HL-60 (cell line): Measurements from ENCODE around the gene MALL.

Experiments
- DNase-seq, 2 experiments: peaks; one replicate each; pipeline ENCODE4 v3.0.0-alpha.2; 2010 to 2020; ENCODE audit warnings: low read depth in 1 of 2, low spot score in 1 of 2
- H3K27ac ChIP-seq: fragments of 250-450 bp; sonication (Bioruptor Pico); replicated peaks from 2 replicates; pipeline ENCODE4 v1.5.1; 2020; ENCODE audit warnings: mild to moderate bottlenecking, moderate library complexity
- H3K27me3 ChIP-seq: fragments of 250-450 bp; sonication (Bioruptor Pico); 2 replicates; pipeline ENCODE4 v1.5.1; 2021; ENCODE audit warnings: mild to moderate bottlenecking, moderate library complexity; ENCODE audit not compliant: insufficient read depth, poor library complexity, severe bottlenecking
- H3K4me3 ChIP-seq: replicated peaks from 2 replicates; pipeline ENCODE4 v1.5.1; 2011; ENCODE audit warnings: mild to moderate bottlenecking, control low read depth, low read length; ENCODE audit not compliant: insufficient read depth
- GABPA ChIP-seq: IDR thresholded peaks from 2 replicates; pipeline ENCODE4 v1.6.1; 2012; ENCODE audit warnings: low read depth
- POLR2AphosphoS5 ChIP-seq: IDR thresholded peaks from 2 replicates; pipeline ENCODE4 v1.6.1; 2012; ENCODE audit warnings: low read depth
- SPI1 ChIP-seq: IDR thresholded peaks from 2 replicates; pipeline ENCODE4 v1.6.1; 2012; ENCODE audit warnings: low read depth, mild to moderate bottlenecking, borderline replicate concordance
- TF ChIP-seq, protein P1 (sequence below): IDR thresholded peaks from 2 replicates; pipeline ENCODE4 v1.6.1; 2012; ENCODE audit warnings: low read depth; ENCODE audit not compliant: insufficient replicate concordance
- TF ChIP-seq, protein P2 (sequence below): IDR thresholded peaks from one replicate; pipeline ENCODE4 v1.5.1; 2011; ENCODE audit warnings: low read length, control low read depth, inconsistent platforms; ENCODE audit not compliant: insufficient read depth

The MALL gene

DNA sequence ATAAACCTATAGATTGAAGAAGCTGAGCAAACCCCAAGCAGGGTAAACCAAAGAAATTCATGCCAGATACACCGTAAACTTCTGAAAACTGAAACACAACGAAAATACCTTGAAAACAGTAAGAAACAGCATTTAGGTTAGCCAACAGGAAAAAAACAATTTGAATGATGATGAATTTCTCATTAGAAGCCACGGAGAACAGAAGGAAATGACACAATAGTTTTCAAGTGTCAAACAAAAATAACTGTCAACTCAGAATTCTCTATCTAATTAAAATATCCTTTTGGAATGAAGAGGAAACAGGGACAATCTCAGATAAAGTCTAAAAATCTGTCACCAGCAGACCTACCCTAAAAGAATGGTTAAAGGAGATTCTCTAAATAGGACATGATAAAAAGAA lies 37.3 kb upstream of the MALL start:
- Histone ChIP-seq H3K4me3 (no peak overlapping the region), H3K27ac (no peak overlapping the region), H3K27me3 (no peaks in the 10 kb centered on the region)
- no peak for DNase-seq
- TF ChIP-seq POLR2AphosphoS5 = no peak
- TF ChIP-seq, protein P1, sequence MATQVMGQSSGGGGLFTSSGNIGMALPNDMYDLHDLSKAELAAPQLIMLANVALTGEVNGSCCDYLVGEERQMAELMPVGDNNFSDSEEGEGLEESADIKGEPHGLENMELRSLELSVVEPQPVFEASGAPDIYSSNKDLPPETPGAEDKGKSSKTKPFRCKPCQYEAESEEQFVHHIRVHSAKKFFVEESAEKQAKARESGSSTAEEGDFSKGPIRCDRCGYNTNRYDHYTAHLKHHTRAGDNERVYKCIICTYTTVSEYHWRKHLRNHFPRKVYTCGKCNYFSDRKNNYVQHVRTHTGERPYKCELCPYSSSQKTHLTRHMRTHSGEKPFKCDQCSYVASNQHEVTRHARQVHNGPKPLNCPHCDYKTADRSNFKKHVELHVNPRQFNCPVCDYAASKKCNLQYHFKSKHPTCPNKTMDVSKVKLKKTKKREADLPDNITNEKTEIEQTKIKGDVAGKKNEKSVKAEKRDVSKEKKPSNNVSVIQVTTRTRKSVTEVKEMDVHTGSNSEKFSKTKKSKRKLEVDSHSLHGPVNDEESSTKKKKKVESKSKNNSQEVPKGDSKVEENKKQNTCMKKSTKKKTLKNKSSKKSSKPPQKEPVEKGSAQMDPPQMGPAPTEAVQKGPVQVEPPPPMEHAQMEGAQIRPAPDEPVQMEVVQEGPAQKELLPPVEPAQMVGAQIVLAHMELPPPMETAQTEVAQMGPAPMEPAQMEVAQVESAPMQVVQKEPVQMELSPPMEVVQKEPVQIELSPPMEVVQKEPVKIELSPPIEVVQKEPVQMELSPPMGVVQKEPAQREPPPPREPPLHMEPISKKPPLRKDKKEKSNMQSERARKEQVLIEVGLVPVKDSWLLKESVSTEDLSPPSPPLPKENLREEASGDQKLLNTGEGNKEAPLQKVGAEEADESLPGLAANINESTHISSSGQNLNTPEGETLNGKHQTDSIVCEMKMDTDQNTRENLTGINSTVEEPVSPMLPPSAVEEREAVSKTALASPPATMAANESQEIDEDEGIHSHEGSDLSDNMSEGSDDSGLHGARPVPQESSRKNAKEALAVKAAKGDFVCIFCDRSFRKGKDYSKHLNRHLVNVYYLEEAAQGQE = no peak
- no peak for TF ChIP-seq SPI1
- TF ChIP-seq GABPA = no peak
- TF ChIP-seq, protein P2, sequence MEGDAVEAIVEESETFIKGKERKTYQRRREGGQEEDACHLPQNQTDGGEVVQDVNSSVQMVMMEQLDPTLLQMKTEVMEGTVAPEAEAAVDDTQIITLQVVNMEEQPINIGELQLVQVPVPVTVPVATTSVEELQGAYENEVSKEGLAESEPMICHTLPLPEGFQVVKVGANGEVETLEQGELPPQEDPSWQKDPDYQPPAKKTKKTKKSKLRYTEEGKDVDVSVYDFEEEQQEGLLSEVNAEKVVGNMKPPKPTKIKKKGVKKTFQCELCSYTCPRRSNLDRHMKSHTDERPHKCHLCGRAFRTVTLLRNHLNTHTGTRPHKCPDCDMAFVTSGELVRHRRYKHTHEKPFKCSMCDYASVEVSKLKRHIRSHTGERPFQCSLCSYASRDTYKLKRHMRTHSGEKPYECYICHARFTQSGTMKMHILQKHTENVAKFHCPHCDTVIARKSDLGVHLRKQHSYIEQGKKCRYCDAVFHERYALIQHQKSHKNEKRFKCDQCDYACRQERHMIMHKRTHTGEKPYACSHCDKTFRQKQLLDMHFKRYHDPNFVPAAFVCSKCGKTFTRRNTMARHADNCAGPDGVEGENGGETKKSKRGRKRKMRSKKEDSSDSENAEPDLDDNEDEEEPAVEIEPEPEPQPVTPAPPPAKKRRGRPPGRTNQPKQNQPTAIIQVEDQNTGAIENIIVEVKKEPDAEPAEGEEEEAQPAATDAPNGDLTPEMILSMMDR = no peak

DNA sequence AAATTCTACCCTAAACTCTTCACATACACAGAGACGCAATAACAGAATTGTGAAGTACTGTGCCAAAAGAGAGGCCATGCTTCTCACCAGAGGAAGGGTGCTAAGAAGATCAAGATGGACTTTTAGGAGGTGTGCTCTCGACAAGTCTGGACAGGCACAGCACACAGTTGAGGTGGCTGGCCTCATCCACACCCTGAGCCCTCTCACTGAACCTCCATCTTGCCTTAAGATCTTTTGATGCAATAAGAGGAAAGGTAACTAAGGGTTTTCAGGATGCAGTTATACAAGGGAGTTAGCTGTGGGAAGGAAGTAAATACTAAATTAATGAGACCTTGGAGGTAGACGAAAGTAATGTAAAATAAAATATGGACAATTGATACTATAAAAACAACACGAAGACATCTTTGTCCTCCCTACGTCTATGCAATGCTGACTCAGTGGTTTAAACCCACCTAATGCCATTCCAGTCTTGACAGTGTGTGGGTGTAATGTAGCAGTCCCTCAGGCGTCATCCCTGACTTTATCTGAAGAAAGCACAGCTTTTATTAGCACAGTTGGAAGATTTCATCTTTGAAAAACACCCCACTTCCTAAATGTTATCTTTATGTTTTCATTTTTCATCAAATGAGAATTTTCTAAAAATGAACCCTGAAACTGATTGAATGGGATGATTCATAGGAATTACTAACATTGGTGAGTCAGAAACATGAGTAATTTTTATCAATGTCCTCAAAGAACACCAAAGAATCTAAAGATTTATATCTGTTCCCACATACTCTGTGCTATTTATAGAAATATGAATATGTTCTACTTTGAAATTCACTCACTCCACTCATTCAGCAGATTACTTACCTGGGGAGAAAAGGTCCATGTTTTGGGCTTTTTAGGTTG lies 34.0 kb upstream of the MALL start:
- DNase-seq = no peak
- no peak overlapping the region for H3K27ac ChIP-seq
- TF ChIP-seq, protein P2 = no peak
- TF ChIP-seq GABPA (no peak), SPI1 (no peak), POLR2AphosphoS5 (no peak)
- TF ChIP-seq, protein P1 = no peak

GRCh38 chr2:110146945-110147332 lies 31.3 kb upstream of the MALL start:
- TF ChIP-seq GABPA = no peak
- TF ChIP-seq, protein P1 = no peak
- TF ChIP-seq, protein P2 = no peak
- no peak overlapping the region for H3K4me3 ChIP-seq
- peaks cover 2% of the 10 kb centered on the region for H3K27me3 ChIP-seq
- H3K27ac ChIP-seq = no peak overlapping the region
- DNase-seq = no peak

More for the DNA sequence above, 34.0 kb upstream of the MALL start:
- Histone ChIP-seq H3K27me3 (no peaks in the 10 kb centered on the region), H3K4me3 (no peak overlapping the region)
